HuH-7 (cell line): ENCODE data around the gene SCFD1.
"Not testable (repeated sequence)": the region's sequence is repeated elsewhere in the genome, so short reads cannot be mapped to it uniquely, and the experiment has no call there.

Source experiments
- DNase-seq: peaks from one replicate; pipeline ENCODE4 v3.0.0; 2011; ENCODE audit warnings: low spot score

SCFD1 gene

DNA sequence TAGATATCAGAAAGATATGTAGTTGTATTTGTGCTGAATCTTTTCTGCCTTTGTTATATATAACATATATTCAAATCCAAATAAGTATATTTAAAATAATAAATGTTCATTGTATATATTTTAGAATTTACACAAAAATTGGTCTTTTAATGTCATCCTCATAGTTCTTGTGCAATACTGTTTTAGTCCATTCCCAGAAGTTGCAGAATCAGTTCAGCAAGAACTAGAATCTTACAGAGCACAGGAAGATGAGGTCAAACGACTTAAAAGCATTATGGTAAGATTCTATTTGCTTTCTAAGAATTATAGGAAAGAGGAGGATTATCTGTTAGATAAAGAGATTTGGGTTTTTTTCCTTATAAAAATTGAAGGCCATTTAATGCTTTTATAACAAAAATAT is 51.0 kb downstream of the SCFD1 start:
- no peak for DNase-seq

DNA sequence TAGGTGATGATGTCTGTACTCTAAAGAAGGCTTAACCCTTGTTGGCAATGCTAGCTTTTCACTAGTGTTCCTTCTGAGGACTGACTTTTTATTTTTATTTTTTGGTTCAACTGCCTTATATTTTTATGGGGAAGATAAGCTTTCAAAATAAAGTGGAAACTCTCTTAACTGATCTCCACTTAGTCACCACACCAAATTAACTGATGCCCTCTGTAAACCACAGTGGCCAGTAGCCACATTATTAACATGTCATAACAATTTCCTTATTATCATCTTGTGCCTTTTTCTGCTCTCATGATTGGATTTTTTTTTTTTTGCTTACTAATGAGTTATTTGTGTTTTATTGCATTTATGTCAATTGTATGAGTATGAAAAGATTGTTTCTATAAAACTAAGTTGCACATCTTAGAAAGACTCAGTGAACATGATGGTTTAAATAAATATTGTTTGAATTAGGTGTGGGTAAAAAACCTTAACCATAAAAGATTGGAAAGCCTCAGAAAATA is 56.9 kb downstream of the SCFD1 start:
- DNase-seq: no peak

DNA sequence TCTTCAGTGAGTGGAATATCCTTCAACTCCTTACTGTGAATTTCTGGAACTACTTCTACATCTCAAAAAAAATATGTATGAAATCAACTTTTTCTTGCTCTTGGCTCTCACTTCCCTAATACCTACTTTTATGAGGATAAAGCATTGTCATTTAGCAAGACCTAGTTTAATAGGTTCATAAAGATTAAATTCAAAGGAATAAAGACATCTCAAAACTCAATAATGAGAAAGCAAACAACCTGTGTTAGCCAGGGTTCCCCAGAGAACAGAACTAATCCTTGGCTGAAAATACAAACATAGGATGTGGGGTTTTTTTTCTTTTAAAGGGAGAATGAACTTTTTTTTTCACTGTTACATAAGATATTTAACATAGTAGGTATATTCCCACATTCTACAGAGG is 57.9 kb downstream of the SCFD1 start:
- no peak for DNase-seq

DNA sequence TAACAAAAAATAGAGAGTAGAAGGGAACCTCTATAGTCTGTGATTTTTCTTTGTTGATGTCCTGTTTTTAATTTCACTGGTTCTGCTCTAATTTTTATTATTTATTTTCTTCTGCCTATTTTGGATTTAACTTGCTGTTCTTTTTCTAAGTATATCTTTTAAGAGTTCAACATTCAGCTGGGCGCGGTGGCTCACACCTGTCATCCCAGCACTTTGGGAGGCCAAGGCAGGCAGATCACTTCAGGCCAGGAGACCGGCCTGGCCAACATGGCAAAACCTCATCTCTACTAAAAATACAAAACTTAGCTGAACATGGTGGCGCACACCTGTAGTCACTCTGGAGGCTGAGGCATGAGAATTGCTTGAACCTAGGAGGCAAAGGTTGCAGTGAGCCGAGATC is 58.7 kb downstream of the SCFD1 start:
- DNase-seq: not testable (repeated sequence)

DNA sequence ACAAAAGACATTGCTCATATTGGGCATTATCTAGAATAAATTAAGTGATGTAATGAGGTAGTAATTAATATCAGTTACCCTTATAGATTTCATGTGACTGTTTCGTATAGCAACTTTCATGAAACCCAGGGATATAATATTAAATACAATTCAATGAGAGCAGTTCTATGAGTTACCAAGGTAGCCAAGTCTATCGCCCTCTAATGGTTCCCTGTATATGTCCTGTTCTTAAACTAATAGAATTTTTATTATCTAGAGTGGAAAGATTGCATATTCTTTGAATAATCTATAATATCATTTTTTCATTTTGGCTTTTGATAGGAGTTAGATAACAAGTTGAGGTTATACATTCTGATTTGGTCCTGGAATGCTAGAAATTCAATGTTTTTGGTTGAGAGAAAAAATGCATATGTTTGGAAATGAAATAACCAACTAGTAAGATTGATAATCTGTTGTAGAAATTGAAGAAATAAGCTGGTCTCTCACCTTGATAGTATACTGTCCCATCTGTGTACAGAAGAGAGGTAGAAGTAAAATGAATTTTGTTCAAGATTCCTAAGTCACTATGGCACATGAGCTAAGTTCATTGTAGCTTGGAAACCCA is 59.7 kb downstream of the SCFD1 start:
- DNase-seq: no peak

DNA sequence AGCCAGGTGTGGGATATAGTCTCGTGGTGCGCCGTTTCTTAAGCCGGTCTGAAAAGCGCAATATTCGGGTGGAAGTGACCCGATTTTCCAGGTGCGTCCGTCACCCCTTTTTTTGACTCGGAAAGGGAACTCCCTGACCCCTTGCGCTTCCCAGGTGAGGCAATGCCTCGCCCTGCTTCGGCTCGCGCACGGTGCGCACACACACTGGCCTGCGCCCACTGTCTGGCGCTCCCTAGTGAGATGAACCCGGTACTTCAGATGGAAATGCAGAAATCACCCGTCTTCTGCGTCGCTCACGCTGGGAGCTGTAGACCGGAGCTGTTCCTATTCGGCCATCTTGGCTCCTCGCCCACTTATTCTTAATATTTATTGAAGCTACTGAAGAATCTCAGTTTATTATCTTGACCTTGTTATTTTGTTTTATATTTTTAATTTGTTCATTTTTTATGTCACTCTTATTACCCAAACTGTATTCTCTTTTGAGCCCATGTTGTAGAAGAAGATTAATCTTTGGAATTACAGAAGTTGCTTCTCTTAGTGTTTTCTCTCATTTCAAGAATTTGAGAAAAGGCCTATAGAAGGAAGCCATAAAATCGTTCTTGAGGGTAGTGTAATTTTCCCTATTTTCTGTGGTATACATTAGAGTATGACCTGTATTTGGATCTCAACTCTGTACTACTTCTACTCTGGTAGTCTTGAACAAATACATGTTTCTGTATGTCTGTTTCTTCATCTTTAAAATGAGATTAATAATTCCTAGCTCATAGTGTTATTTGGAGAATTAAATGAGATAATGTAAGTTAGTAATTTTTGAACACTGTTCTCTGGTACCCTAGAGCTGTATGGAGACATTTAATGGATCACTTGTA is 68.6 kb downstream of the SCFD1 start:
- DNase-seq: not testable (repeated sequence)

DNA sequence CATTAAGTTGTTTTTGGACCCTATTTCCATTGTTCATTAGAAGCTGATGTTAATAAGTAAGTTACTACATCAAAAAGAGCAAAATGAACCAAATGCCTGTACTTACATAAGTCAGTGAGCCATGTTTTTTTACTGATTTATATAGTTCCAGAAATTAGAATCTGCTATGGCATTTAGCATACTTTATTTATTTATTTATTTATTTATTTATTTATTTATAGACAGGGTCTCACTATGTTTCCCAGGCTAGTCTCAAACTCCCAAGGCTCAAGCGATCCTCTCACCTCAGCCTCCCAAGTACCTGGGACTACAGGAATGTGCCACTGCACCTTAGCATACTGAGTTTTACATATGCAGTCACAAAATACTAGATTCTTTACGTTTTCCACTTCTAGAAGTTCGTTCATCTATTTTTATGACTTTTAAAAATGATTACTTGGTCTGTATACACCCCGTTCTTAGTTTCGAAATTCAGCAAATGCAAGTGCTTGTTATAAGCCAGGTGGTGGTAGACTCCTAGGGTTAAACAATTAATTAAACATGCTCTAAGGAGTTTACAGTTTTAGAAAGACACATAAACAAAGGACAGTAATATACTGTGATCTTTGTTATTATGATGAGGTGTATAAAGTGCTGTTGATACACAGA is 69.8 kb downstream of the SCFD1 start:
- DNase-seq: no peak

DNA sequence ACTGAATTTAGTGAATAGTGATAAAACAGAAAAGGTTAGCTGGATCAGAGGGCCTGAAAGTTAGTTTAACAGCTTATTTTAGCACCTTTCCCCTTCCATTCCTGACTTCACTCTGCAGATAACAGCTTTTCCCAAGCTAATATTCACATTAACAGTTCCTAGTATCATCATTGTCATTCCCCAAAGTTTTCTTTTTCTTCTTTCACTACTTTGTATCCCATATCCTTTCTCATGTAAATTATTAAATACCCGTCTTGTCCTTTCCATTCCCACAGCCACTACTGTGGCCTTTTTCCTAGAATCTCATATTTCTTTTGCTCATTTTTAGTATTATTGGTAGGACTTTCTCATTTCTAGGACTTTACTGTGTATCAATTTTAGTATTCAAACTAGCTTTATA is 70.5 kb downstream of the SCFD1 start:
- no peak for DNase-seq

DNA sequence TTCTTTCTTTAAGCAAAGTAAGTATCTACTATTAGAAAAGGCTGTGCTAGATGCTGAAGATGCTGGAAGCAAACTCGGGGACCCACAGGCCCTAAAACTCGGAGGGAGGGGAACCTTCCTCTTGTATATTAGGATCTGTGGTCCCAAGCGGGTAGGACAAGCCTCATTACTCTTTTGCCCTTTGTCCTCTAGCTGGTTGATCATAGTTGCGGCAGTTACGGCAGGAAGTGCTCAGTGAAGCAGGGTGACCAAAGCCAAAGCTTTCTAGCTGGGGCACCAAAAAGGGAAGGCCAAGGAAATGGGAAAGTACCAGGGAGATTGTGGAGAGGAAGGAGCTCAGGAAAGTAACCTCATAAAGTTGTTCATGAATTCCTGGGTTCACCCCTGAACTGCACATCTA is 76.3 kb downstream of the SCFD1 start:
- peak; percentile 52 for DNase-seq

DNA sequence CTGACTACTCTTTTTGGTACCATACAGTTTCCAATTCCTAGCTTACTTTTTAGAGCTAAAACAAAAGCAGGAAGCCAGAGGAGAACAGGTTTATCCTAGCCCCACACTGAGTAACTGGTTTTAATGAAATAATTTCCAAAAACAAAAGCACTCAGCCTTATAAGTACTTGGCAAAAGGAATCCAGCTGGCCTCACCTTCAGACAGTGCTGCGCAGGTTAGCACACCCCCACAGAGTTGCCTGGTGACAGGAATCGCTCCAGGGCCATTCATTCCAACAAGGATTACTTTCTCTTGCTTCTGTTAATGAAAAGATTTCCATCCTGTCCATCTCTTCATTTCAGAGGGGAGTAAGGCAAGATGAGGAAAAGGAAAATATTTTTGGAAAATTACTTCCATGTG is 84.6 kb downstream of the SCFD1 start:
- no peak for DNase-seq

DNA sequence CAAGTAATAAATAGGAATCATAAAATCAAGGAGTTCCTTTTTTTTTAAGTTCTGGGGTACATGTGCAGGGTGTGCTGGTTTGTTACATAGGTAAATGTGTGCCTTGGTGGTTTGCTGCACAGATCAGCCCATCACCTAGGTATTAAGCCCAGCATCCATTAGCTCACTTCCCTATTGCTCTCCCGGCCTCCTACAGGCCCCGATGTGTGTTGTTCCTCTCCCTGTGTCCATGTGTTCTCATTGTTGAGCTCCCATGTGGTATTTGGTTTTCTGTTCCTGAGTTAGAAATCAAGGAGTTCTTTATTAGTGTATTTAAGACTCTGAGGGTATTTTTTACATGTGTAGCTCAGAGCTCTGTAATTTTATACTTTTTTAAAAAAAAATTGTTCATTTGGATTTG is 86.0 kb downstream of the SCFD1 start:
- peak; percentile 15 for DNase-seq

DNA sequence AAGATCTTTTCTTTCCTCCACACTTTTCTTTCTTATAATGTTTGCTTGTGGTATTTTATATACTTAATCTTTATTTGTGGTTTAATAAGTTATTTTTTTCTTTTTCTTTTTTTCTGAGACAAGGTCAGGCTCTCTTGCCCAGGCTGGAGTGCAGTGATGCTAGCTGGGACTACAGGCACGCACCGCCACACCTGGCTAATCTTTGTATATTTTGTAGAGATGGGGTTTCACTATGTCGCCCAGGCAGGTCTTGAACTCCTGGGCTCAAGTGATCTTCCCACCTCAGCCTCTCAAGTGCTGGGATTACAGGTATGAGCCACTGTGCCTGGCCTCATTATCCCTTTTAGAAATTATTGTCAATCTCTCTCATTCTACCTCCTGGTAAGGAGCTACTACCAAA is 87.1 kb downstream of the SCFD1 start:
- DNase-seq: no peak

DNA sequence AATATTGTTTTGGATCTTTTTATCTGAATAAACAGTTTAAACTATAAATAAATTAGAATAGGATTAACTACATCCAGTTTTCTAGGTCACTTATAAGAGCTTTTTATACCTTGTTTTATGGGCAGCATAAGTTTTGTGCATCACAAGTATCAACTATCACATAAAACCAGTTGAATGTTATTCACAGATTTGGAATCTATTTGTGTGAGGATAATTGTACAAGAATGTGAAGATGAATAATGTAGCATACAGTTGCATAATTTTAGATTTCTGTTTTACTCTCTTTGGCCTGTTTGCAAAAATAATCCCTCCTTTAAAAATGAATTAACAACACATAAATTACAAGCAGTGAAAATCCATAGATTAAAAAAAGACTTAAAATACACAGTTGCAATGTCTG is 88.8 kb downstream of the SCFD1 start:
- DNase-seq: no peak

DNA sequence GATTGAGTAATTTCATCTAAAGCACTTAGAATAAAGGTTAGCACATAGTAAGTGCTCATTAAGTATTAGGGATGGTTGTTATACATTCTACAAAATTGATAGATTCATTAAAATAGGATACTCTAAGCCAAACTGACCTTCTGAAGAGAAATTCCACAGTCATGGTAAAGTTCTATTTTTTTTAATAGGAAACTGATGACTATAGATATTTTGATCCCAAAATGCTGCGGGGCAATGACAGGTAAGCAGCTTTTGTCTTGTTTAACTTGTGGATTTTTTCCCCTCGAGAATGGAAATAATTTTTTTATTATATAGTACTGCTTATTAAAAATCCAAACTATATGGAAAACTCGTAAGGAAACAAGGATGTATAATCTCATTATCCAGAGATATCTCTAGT is 97.0 kb downstream of the SCFD1 start:
- no peak for DNase-seq

DNA sequence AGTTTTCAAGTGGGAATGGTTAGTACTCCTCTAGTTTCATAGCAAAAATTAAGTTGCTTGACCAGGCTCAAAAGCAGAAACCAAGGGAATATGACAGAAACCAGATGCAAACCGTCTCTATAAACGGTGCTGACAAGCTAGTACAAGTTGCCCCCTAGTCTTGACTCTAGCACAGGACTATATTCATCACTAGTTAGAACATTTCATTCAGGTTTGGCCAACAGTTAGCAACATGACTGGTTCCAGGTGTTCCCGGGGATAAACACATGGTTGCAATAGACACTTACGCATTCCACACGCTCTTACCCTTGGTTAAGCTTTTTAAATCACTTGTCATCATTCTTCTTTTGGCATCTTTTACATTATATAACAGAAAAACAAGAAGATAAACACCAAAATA is 103.6 kb downstream of the SCFD1 start:
- no peak for DNase-seq

DNA sequence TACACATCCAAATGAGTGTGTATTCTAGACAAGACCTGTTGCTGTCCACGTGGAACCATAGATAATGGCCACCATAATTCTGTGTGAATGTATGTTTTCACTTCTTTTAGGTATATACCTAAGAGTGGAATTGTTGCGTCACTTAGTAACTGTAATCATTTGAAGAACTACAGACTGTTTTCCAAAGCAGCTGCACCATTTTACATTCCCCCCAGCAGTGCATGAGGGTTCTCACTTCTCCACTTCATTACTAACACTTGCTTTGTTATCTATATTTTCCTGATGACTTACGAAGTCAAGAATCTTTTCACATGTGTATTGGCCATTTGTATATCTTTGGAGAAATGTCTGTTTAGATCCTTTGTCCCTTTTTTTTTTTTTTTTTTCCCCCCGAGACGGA is 106.4 kb downstream of the SCFD1 start:
- DNase-seq: no peak

DNA sequence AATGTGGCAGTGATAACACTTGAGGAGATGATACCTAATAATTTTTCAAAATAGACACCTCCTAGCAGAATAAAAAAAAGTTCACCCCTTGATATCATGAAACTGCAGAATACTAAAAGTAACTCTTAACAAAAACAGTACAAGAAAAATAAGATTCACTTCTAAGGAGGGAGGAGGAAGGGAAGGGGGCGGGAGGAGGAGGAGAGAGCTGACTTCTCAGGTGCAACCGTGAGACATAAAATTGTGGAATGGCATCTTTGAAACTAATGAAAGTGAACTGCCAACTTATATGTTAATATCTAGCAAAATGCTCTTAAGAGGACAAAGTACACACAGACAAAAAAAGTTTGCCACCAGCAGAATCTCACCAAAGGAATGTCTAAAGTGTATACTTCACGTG is 115.8 kb downstream of the SCFD1 start:
- no peak for DNase-seq

DNA sequence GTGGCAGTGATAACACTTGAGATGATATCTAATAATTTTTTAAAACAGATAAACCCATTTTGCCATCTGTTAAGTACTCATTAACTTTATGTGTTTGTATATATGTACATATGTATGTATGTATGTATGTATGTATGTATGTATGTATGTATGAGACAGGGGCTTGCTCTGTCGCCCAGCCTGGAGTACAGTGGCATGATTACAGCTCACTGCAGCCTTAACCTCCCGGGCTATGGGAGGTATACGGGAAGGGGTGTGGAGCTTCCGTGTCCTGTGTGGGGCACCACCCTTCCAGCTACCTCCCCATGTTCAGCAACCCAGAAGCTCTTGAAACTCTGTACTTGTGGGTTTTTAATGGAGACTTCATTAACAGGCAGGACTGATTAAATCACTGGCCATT is 116.9 kb downstream of the SCFD1 start:
- DNase-seq: no peak

DNA sequence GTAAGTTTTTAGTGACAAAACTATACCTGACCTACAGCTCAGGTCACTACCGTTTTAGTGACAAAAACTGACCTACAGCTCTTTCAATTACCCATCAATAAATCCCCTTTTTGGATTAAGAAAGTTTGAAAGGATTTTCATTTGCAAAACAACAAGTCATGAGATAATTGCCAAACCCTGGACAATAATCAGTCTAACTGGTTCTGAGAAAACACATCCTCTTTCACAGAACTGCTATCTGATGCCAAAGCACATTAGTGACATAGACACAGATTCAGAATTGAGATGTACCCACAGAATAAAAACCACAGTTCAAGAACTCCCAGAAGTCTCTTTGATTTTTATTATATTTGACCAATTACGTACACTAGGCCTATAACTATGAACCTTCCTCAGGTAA is 126.2 kb downstream of the SCFD1 start:
- no peak for DNase-seq

DNA sequence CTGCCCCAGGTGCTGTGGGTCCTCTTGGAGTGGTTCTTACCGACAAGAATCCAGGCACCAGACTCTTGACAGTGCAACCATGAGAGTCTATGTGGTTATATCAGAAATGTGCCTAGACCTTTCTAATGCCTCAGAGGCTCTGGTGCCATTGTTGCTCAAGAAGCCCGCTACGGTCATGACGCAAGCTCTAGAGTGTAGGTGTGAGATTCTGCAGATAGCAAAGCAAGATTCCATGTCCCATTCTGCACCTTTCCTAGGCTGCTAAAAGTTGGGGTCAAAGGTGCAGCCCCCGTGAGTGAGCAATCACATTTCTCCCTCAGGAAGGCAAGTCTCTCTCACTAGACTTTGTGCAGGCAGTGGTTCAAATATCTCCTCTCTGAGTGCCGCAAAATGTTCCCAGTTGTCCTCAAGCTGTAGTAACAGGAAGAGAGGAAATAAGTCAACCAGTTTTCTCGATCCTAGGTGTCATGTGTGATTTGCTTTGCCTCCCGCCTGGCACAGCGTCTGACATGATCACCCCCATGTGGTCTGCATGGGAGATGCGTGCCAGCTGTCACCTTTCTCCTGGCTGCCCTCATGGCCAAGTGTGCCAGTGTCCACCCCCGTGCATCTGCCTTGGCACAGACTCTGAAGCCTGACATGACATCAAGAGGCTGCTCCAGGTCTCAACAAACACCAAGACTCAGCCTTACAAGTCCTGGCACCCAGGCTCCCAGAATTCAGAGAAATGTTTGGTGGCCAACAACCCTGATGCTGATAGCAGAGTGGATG is 129.7 kb downstream of the SCFD1 start:
- DNase-seq: peak; percentile 55

DNA sequence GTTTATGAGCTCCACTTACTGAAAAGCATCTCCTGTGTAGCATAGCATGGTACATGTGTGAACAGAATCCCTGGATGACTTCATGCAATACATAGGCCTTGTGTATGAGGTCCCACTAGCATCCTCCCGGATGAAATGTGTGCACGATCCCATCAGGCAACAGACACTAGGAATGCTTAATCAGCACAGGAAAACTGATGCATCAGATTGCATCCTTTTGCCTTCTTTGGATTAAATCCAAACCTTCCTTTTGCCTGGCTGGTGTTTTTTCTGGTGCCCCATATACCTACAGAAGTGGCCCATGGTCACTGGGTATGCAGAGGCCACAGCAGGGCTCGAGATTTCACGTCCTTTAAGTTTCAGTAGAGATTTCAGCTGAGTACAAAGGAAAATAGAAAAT is 131.3 kb downstream of the SCFD1 start:
- DNase-seq: no peak

DNA sequence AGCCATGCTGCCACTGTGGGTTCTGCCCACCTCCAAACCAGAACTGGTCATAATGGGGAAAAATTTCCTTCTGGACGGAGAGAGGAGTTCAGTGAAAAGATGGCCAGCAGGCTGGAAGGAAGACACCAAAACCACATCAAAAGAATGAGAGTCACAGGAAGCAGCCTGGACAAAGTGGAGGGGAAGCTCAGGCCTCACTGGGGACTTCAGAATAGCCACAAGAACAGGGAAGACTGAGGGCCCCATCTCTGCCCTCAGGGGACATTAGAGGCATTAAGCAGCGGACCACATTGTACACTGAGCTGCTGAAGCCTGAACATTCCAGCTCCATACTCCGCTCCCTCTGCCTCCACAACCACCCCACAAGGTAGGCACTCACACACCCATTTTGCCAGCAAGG is 132.7 kb downstream of the SCFD1 start:
- no peak for DNase-seq
